H9 (cell line): ENCODE results near the gene CD52. TPM values are rescaled to one million over a fixed set of nuclear protein-coding genes. Genes with fewer than 3 reads are reported as not detected.

Experiments
- DNase-seq: peaks from one replicate; pipeline ENCODE4 v3.0.0-alpha.2; 2017
- H2AFZ ChIP-seq: one replicate; pipeline ENCODE4 v1.6.1; 2013; ENCODE audit warnings: mild to moderate bottlenecking, low read length, control low read depth, moderate library complexity
- H2AK5ac ChIP-seq: 2 replicates; pipeline ENCODE4 v1.6.1; 2013; ENCODE audit warnings: low read length, control low read depth, mixed read lengths; ENCODE audit not compliant: insufficient read length
- H2BK120ac ChIP-seq: one replicate; pipeline ENCODE4 v1.6.1; 2013; ENCODE audit warnings: low read depth, mild to moderate bottlenecking, low read length, control low read depth, inconsistent platforms; ENCODE audit not compliant: poor library complexity, severe bottlenecking
- H2BK12ac ChIP-seq: 2 replicates; pipeline ENCODE4 v1.6.1; 2013; ENCODE audit warnings: low read length, control low read depth, mixed read lengths, low read depth; ENCODE audit not compliant: insufficient read length
- H2BK15ac ChIP-seq: 2 replicates; pipeline ENCODE4 v1.6.1; 2013; ENCODE audit warnings: low read depth, low read length, control low read depth
- H2BK20ac ChIP-seq: one replicate; pipeline ENCODE4 v1.6.1; 2013; ENCODE audit warnings: low read depth, mild to moderate bottlenecking, low read length, control low read depth, inconsistent platforms; ENCODE audit not compliant: poor library complexity, severe bottlenecking
- H2BK5ac ChIP-seq: 2 replicates; pipeline ENCODE4 v1.6.1; 2013; ENCODE audit warnings: low read length, control low read depth, mixed read lengths; ENCODE audit not compliant: insufficient read length
- H3K14ac ChIP-seq: 2 replicates; pipeline ENCODE4 v1.6.1; 2013; ENCODE audit warnings: low read length, control low read depth; ENCODE audit not compliant: insufficient read depth
- H3K18ac ChIP-seq: 2 replicates; pipeline ENCODE4 v1.6.1; 2013; ENCODE audit warnings: low read depth, mild to moderate bottlenecking, mixed read lengths, low read length, control low read depth; ENCODE audit not compliant: insufficient read length
- H3K23ac ChIP-seq: 2 replicates; pipeline ENCODE4 v1.6.1; 2013; ENCODE audit warnings: low read length, control low read depth, mixed read lengths, low read depth; ENCODE audit not compliant: insufficient read length
- H3K23me2 ChIP-seq: 2 replicates; pipeline ENCODE4 v1.6.1; 2013; ENCODE audit warnings: low read depth, mild to moderate bottlenecking, mixed read lengths, low read length, control low read depth; ENCODE audit not compliant: insufficient read length, poor library complexity, severe bottlenecking
- H3K27ac ChIP-seq: 2 replicates; pipeline ENCODE4 v1.5.1; 2013; ENCODE audit warnings: low read length, control low read depth, mixed read lengths, low read depth; ENCODE audit not compliant: insufficient read length
- H3K27me3 ChIP-seq: 2 replicates; pipeline ENCODE4 v1.6.1; 2013; ENCODE audit warnings: low read length, control low read depth, inconsistent platforms; ENCODE audit not compliant: insufficient read depth
- H3K4ac ChIP-seq: 2 replicates; pipeline ENCODE4 v1.6.1; 2013; ENCODE audit warnings: low read depth, mild to moderate bottlenecking, control low read depth, inconsistent platforms, low read length, moderate library complexity
- H3K4me1 ChIP-seq: 2 replicates; pipeline ENCODE4 v1.6.1; 2013; ENCODE audit warnings: low read length, control low read depth, inconsistent platforms; ENCODE audit not compliant: insufficient read depth
- H3K4me2 ChIP-seq: 2 replicates; pipeline ENCODE4 v1.6.1; 2013; ENCODE audit warnings: low read length, control low read depth, mixed read lengths; ENCODE audit not compliant: insufficient read length, insufficient read depth
- H3K56ac ChIP-seq: 2 replicates; pipeline ENCODE4 v1.6.1; 2013; ENCODE audit warnings: low read depth, mild to moderate bottlenecking, mixed read lengths, low read length, control low read depth; ENCODE audit not compliant: insufficient read length
- H3K79me1 ChIP-seq: 2 replicates; pipeline ENCODE4 v1.6.1; 2013; ENCODE audit warnings: low read depth, mild to moderate bottlenecking, moderate library complexity, low read length, control low read depth, inconsistent platforms; ENCODE audit not compliant: insufficient read depth, poor library complexity, severe bottlenecking
- H3K79me2 ChIP-seq: 2 replicates; pipeline ENCODE4 v1.6.1; 2013; ENCODE audit warnings: low read length, control low read depth, inconsistent platforms; ENCODE audit not compliant: insufficient read depth
- H3K9ac ChIP-seq: 2 replicates; pipeline ENCODE4 v1.6.1; 2013; ENCODE audit warnings: low read length, control low read depth, mixed read lengths; ENCODE audit not compliant: insufficient read length; ENCODE audit errors: extremely low read depth
- H3K9me3 ChIP-seq: one replicate; pipeline ENCODE4 v1.6.1; 2013; ENCODE audit warnings: low read depth, low read length, inconsistent platforms; ENCODE audit not compliant: control insufficient read depth
- H3T11ph ChIP-seq: one replicate; pipeline ENCODE4 v1.6.1; 2013; ENCODE audit warnings: mild to moderate bottlenecking, low read length, control low read depth, inconsistent platforms
- H4K20me1 ChIP-seq: one replicate; pipeline ENCODE4 v1.6.1; 2013; ENCODE audit not compliant: control insufficient read depth, insufficient read length, insufficient read depth
- H4K5ac ChIP-seq: 2 replicates; pipeline ENCODE4 v1.6.1; 2013; ENCODE audit warnings: low read depth, mild to moderate bottlenecking, mixed read lengths, low read length, control low read depth; ENCODE audit not compliant: insufficient read length
- H4K8ac ChIP-seq: replicated peaks from 2 replicates; pipeline ENCODE4 v1.6.1; 2013; ENCODE audit warnings: low read length, control low read depth, mixed read lengths, low read depth; ENCODE audit not compliant: insufficient read length
- H4K91ac ChIP-seq: 2 replicates; pipeline ENCODE4 v1.6.1; 2013; ENCODE audit warnings: low read depth, mild to moderate bottlenecking, moderate library complexity, mixed read lengths, low read length, control low read depth; ENCODE audit not compliant: insufficient read length
- H3K27ac Mint-ChIP-seq, 3 experiments: 2 replicates in 2 of 3; 3 replicates in 1 of 3; pipeline ENCODE4 v1.8.0; 2020 to 2021; ENCODE audit warnings: mixed read lengths in 3 of 3, mild to moderate bottlenecking in 1 of 3, moderate library complexity in 1 of 3
- H3K27me3 Mint-ChIP-seq: 2 replicates; pipeline ENCODE4 v1.8.0; 2021; ENCODE audit warnings: low read depth, mild to moderate bottlenecking, moderate library complexity, mixed read lengths
- H3K36me3 Mint-ChIP-seq, 3 experiments: 2 replicates in 2 of 3; 3 replicates in 1 of 3; pipeline ENCODE4 v1.8.0; 2020 to 2021; ENCODE audit warnings: low read depth in 3 of 3, mixed read lengths in 3 of 3; ENCODE audit not compliant: insufficient read depth in 1 of 3
- H3K4me1 Mint-ChIP-seq, 2 experiments: 2 replicates each; pipeline ENCODE4 v1.8.0; 2020; ENCODE audit warnings: mixed read lengths in 2 of 2
- H3K4me3 Mint-ChIP-seq, 2 experiments: 2 replicates in 1 of 2; 3 replicates in 1 of 2; pipeline ENCODE4 v1.8.0; 2020 to 2021; ENCODE audit warnings: mild to moderate bottlenecking in 2 of 2, mixed read lengths in 2 of 2, moderate library complexity in 1 of 2
- H3K9me3 Mint-ChIP-seq, 2 experiments: 2 replicates in 1 of 2; 3 replicates in 1 of 2; pipeline ENCODE4 v1.8.0; 2020; ENCODE audit warnings: mild to moderate bottlenecking in 2 of 2, mixed read lengths in 2 of 2, moderate library complexity in 1 of 2
- CTCF ChIP-seq: fragments of 200-600 bp; sonication (generic); conservative IDR thresholded peaks from 3 replicates; pipeline ENCODE4 v1.8.0; 2021; ENCODE audit warnings: antibody characterized with exemption, mild to moderate bottlenecking
- WGBS: extraction: QIAGEN DNeasy Blood & Tissue Kit; methylation state at CpG from one replicate; pipeline ENCODE4 v1.1.7; 2013; ENCODE audit warnings: missing lambda C conversion rate, low lambda C conversion rate, mixed read lengths; ENCODE audit not compliant: insufficient read length; ENCODE audit errors: extremely low coverage; 5-methylcytosine and 5-hydroxymethylcytosine counted together
- total RNA-seq: library from RNA; stranded (reverse); gene quantifications from 2 replicates; pipeline ENCODE4 v1.2.1, GENCODE V29; 2021

Gene CD52
- total RNA-seq, 1 experiment from 2014 or later: 4.1 TPM

- peaks cover under 1 to 1% of the 10 kb centered on the region in 2 experiments; a peak in 2 of 4 replicates for H3K4me1 Mint-ChIP-seq
- no peak for TF ChIP-seq CTCF
- H3K27me3 Mint-ChIP-seq: no peaks in the 10 kb centered on the region
- no peak overlapping the region for H3K56ac ChIP-seq
- peaks cover 48 to 80% (median 79%) of the 10 kb centered on the region in 3 experiments for H3K36me3 Mint-ChIP-seq
- H3K27me3 ChIP-seq: no peaks in the 10 kb centered on the region
- H3K27ac Mint-ChIP-seq: no peak overlapping the region
- H2AK5ac ChIP-seq: no peak overlapping the region
- no peak overlapping the region for H3K4ac ChIP-seq
- no peak overlapping the region for H3K4me3 Mint-ChIP-seq
- peaks cover 6% of the 10 kb centered on the region for H3K9me3 ChIP-seq
- H4K8ac ChIP-seq: no peak overlapping the region
- no peak overlapping the region for H2BK12ac ChIP-seq
- no peaks in the 10 kb centered on the region for H3K79me1 ChIP-seq
- H3K18ac ChIP-seq: no peak overlapping the region
- H3K9ac ChIP-seq: no peak overlapping the region
- H3K23ac ChIP-seq: no peak overlapping the region
- H3K4me2 ChIP-seq: no peak overlapping the region
- H2BK15ac ChIP-seq: no peak overlapping the region
- H3K4me1 ChIP-seq: no peaks in the 10 kb centered on the region
- peaks cover 0 to 7% of the 10 kb centered on the region in 2 experiments; a peak in 1 of 5 replicates for H3K9me3 Mint-ChIP-seq
- H3K14ac ChIP-seq: no peak overlapping the region
- no peak overlapping the region for H2BK120ac ChIP-seq
- no peak overlapping the region for H2BK20ac ChIP-seq
- H3K27ac ChIP-seq: no peak overlapping the region
- H2AFZ ChIP-seq: no peak overlapping the region
- DNase-seq: no peak
- H3T11ph ChIP-seq: no peak overlapping the region
- H2BK5ac ChIP-seq: no peak overlapping the region
- WGBS: no CpG with 5 or more reads among the region's 4 CpGs
- H4K20me1 ChIP-seq: no peaks in the 10 kb centered on the region
- no peak overlapping the region for H4K91ac ChIP-seq
- H3K23me2 ChIP-seq: no peaks in the 10 kb centered on the region
- H4K5ac ChIP-seq: no peak overlapping the region
- H3K79me2 ChIP-seq: no peaks in the 10 kb centered on the region
These were observed 48.6 kb upstream of the CD52 start for GRCh38 chr1:26269198-26269550.
